Gastrocnemius medialis (tissue), 4 donors: Measurements from ENCODE around the gene PCOLCE2. TPM values are rescaled to one million over a fixed set of nuclear protein-coding genes. Genes with fewer than 3 reads are reported as not detected.

ENCODE experiments used
- ATAC-seq, 2 donors: fragments of 150-250 bp; one replicate each; pipeline ENCODE4 v1.9.1; 2016
- DNase-seq, 2 donors: peaks; one replicate each; pipeline ENCODE4 v3.0.0-alpha.2; 2019
- H3K27ac ChIP-seq, 4 donors: fragments of 200-600 bp; sonication (generic); 1 replicate in 1 of 4; 2 replicates in 3 of 4; pipeline ENCODE4 v1.5.1; 2016 to 2018; ENCODE audit warnings: mild to moderate bottlenecking in 2 of 4, moderate library complexity in 1 of 4
- H3K27me3 ChIP-seq, 3 donors: fragments of 200-600 bp; sonication (generic) in 2 of 3; 1 replicate in 1 of 3; 2 replicates in 2 of 3; pipeline versions ENCODE4 v1.5.1 to v1.6.0; 2016 to 2019; ENCODE audit warnings: mild to moderate bottlenecking in 1 of 3, moderate library complexity in 1 of 3
- H3K36me3 ChIP-seq, 2 donors: fragments of 200-600 bp; sonication (generic) in 1 of 2; one replicate each; pipeline ENCODE4 v1.5.1; 2017 to 2018
- H3K4me1 ChIP-seq, 2 donors: fragments of 200-600 bp; sonication (generic) in 1 of 2; one replicate each; pipeline ENCODE4 v1.5.1; 2016 to 2017; ENCODE audit warnings: mild to moderate bottlenecking in 2 of 2
- H3K4me3 ChIP-seq, 4 donors: fragments of 200-600 bp; sonication (generic) in 3 of 4; 1 replicate in 1 of 4; 2 replicates in 3 of 4; pipeline ENCODE4 v1.5.1; 2016 to 2019; ENCODE audit warnings: mild to moderate bottlenecking in 2 of 4
- H3K9me3 ChIP-seq, 3 donors: fragments of 200-600 bp; sonication (generic) in 2 of 3; 1 replicate in 1 of 3; 2 replicates in 2 of 3; pipeline ENCODE4 v1.5.1; 2016 to 2019
- POLR2A ChIP-seq, 2 donors: fragments of 450-650 bp; IDR thresholded peaks; one replicate each; pipeline ENCODE4 v1.6.1; 2017; ENCODE audit warnings: antibody characterized with exemption in 2 of 2, mild to moderate bottlenecking in 2 of 2, moderate library complexity in 2 of 2
- in situ Hi-C, 4 donors: fragments of 200-750 bp; cut with MboI; loops; one replicate each; pipeline versions ENCODE4 v1.15.0 to v1.8.0; 2017; ENCODE audit warnings: low sequenced_read_pairs in 4 of 4
- intact Hi-C: fragments of 100-400 bp; cut with DNase I; formaldehyde crosslinking; loops from one replicate; pipeline ENCODE4 v1.15.1; 2023; ENCODE audit warnings: low total_unique reads
- total RNA-seq, 4 donors: library from RNA; depleted of rRNA; stranded (reverse); fragments of >200 nt; gene quantifications; one replicate each; pipeline versions ENCODE4 v1.1.0 to v1.2.3, GENCODE V29; 2016
- TF ChIP-seq, protein P1 (sequence below), 5 experiments: fragments of 450-650 bp in 3 of 5; fragments of 200-600 bp in 2 of 5; sonication (generic) in 2 of 5; IDR thresholded peaks in 4 of 5; conservative IDR thresholded peaks in 1 of 5; 1 replicate in 4 of 5; 2 replicates in 1 of 5; pipeline ENCODE4 v1.5.1; 2016 to 2019; ENCODE audit warnings: antibody characterized with exemption in 5 of 5, mild to moderate bottlenecking in 3 of 5, moderate library complexity in 3 of 5

The PCOLCE2 gene
- total RNA-seq, 4 donors from 2014 or later, result 2.5 to 17.2 (median 4.0) TPM

DNA sequence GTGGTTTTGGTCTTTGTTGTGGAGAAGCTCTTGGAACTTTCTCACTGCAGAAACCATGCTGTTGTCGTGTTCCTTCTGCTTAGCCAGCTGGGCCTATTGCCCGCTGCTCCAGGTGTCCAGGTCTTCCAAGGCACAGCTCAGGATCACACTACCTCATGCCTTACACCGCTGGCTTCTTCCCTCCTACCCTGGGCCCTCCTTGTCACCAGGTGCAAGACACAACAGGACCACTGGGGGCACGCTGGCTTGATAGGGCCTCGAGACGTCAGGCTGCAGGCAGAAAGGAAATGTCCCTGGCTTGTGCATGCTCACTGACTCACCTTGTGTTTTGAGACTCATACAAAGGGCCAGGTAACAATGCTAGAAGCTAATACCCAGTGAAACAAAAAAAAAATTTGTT is 42.3 kb upstream of the PCOLCE2 start:
- Histone ChIP-seq H3K36me3 (no peaks in the 10 kb centered on the region), H3K9me3 (no peaks in the 10 kb centered on the region), H3K4me3 (no peak overlapping the region), H3K27ac (no peak overlapping the region), H3K4me1 (no peaks in the 10 kb centered on the region), H3K27me3 (no peaks in the 10 kb centered on the region)
- in situ Hi-C loops, result loop anchor here in 3 of 4 donors (5.0 to 10.0 kb wide), 2 partner anchors 61 to 64 kb away; no protein-coding TSS in a partner anchor
- no peak for DNase-seq
- TF ChIP-seq, protein P1, sequence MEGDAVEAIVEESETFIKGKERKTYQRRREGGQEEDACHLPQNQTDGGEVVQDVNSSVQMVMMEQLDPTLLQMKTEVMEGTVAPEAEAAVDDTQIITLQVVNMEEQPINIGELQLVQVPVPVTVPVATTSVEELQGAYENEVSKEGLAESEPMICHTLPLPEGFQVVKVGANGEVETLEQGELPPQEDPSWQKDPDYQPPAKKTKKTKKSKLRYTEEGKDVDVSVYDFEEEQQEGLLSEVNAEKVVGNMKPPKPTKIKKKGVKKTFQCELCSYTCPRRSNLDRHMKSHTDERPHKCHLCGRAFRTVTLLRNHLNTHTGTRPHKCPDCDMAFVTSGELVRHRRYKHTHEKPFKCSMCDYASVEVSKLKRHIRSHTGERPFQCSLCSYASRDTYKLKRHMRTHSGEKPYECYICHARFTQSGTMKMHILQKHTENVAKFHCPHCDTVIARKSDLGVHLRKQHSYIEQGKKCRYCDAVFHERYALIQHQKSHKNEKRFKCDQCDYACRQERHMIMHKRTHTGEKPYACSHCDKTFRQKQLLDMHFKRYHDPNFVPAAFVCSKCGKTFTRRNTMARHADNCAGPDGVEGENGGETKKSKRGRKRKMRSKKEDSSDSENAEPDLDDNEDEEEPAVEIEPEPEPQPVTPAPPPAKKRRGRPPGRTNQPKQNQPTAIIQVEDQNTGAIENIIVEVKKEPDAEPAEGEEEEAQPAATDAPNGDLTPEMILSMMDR (IDR thresholded peaks at IDR 0.05 in 4 of 5, conservative IDR thresholded peaks at IDR 0.05 in 1 of 5), result no peak
- no peak for TF ChIP-seq POLR2A (IDR thresholded peaks at IDR 0.05)
- no peak for ATAC-seq
- intact Hi-C loops, result no loop called here

DNA sequence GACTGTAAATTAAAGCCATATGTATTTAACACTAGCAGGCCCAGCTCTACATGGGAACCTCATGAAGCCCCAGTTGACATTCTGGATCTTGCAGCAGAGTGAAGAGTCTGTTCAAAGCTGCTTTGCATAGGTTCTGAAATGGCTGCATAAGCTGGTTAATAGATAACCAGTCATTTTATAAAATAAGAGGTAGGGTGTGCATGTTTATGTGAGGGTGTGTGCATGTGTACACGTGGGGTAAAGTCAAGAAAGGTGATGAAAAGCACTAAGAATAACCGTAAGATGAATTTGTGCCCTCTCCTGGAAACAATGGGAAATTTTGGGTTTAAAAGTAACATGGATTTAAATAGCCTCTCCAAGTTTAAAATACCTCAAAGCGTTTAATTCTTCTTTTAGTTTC is 41.6 kb upstream of the PCOLCE2 start:
- TF ChIP-seq POLR2A (IDR thresholded peaks at IDR 0.05), result no peak
- TF ChIP-seq, protein P1 (IDR thresholded peaks at IDR 0.05 in 4 of 5, conservative IDR thresholded peaks at IDR 0.05 in 1 of 5), result no peak
- H3K9me3 ChIP-seq, result no peaks in the 10 kb centered on the region
- ATAC-seq, result no peak
- no peak for DNase-seq
- no peak overlapping the region for H3K4me3 ChIP-seq
- no peak overlapping the region for H3K27ac ChIP-seq
- H3K36me3 ChIP-seq, result no peaks in the 10 kb centered on the region
- in situ Hi-C loops (loop anchor here in 3 of 4 donors (5.0 to 10.0 kb wide), 2 partner anchors 62 to 64 kb away; no protein-coding TSS in a partner anchor), intact Hi-C loops (no loop called here)
- H3K27me3 ChIP-seq, result no peaks in the 10 kb centered on the region
- no peaks in the 10 kb centered on the region for H3K4me1 ChIP-seq

- Histone ChIP-seq H3K27ac (no peak overlapping the region), H3K36me3 (no peaks in the 10 kb centered on the region), H3K27me3 (no peaks in the 10 kb centered on the region), H3K4me3 (no peak overlapping the region), H3K4me1 (no peaks in the 10 kb centered on the region), H3K9me3 (no peaks in the 10 kb centered on the region)
- TF ChIP-seq, protein P1 (IDR thresholded peaks at IDR 0.05 in 4 of 5, conservative IDR thresholded peaks at IDR 0.05 in 1 of 5), result no peak
- TF ChIP-seq POLR2A (IDR thresholded peaks at IDR 0.05), result no peak
- ATAC-seq (no peak), DNase-seq (no peak)
- in situ Hi-C loops, result loop anchor here (5.0 to 10.0 kb wide), 2 partner anchors 62 to 65 kb away; no protein-coding TSS in a partner anchor
- intact Hi-C loops, result loop anchor here (1.0 kb wide), 2 partner anchors 57 to 64 kb away; no protein-coding TSS in a partner anchor
Observed at GRCh38 chr3:142929890-142930289, 41.0 kb upstream of the PCOLCE2 start.

GRCh38 chr3:142929109-142929508 is 40.2 kb upstream of the PCOLCE2 start:
- TF ChIP-seq, protein P1 (IDR thresholded peaks at IDR 0.05 in 4 of 5, conservative IDR thresholded peaks at IDR 0.05 in 1 of 5), result peak; percentile 40 to 72 (median 63)
- no peak for TF ChIP-seq POLR2A (IDR thresholded peaks at IDR 0.05)
- H3K4me1 ChIP-seq, result no peaks in the 10 kb centered on the region
- intact Hi-C loops (loop anchor here (1.0 kb wide), 2 partner anchors 58 to 65 kb away; no protein-coding TSS in a partner anchor), in situ Hi-C loops (loop anchor here in 1 of 4 donors (10.0 kb wide), 1 partner anchor 66 kb away; no protein-coding TSS in a partner anchor)
- ATAC-seq (peak; percentile 81 to 87), DNase-seq (peak; percentile 24 to 58)
- no peaks in the 10 kb centered on the region for H3K9me3 ChIP-seq
- H3K27me3 ChIP-seq, result no peaks in the 10 kb centered on the region
- H3K4me3 ChIP-seq, result no peak overlapping the region
- H3K36me3 ChIP-seq, result no peaks in the 10 kb centered on the region
- no peak overlapping the region for H3K27ac ChIP-seq
